T-cell (primary cell): ENCODE data around the gene EPRS1. TPM values are rescaled to one million over a fixed set of nuclear protein-coding genes. Genes with fewer than 3 reads are reported as not detected.
A peak's percentile ranks its signal among the peaks of the same experiment; 100 is the strongest.
"Not testable (repeated sequence)": the region's sequence is repeated elsewhere in the genome, so short reads cannot be mapped to it uniquely, and the experiment has no call there.

Experiments
- ATAC-seq, 4 experiments: fragments of 200-7000 bp in 3 of 4; fragments of 150-1000 bp in 1 of 4; cut with Tn5 transposase; replicated peaks in 1 of 4; 1 replicate in 3 of 4; 2 replicates in 1 of 4; pipeline ENCODE4 v1.10.0; 2021; ENCODE audit warnings: moderate library complexity in 3 of 4, mild to moderate bottlenecking in 2 of 4, moderate number of reproducible peaks in 1 of 4
- CTCF ChIA-PET, 2 donors: fragments of 300-600 bp; sonication (Branson Sonifier 250); formaldehyde crosslinking; loops; one replicate each; lab custom pipeline; 2022; ENCODE audit warnings: antibody characterized with exemption in 2 of 2; lab: Charles Lee
- POLR2A ChIA-PET, 2 donors: fragments of 300-600 bp; sonication (Branson Sonifier 250); formaldehyde crosslinking; loops; one replicate each; lab custom pipeline; 2022; ENCODE audit warnings: antibody characterized with exemption in 2 of 2; lab: Charles Lee
- DNase-seq, 35 experiments: peaks; one replicate each; pipeline versions ENCODE4 v3.0.0 to v3.0.0-alpha.2; 2013 to 2023
- H3K27ac ChIP-seq: one replicate; pipeline ENCODE4 v1.5.1; 2013; ENCODE audit warnings: low read length
- H3K27me3 ChIP-seq, 2 experiments: replicated peaks in 1 of 2; 1 replicate in 1 of 2; 2 replicates in 1 of 2; pipeline versions ENCODE4 v1.6.1 to v1.7.0; 2013; ENCODE audit warnings: low read length in 1 of 2, mixed read lengths in 1 of 2; ENCODE audit not compliant: control insufficient read depth in 2 of 2, insufficient read depth in 2 of 2; ENCODE audit errors: extremely low read depth in 1 of 2
- H3K36me3 ChIP-seq, 2 donors: 1 replicate in 1 of 2; 2 replicates in 1 of 2; pipeline versions ENCODE4 v1.6.1 to v1.7.0; 2013; ENCODE audit warnings: low read length in 1 of 2; ENCODE audit not compliant: control insufficient read depth in 2 of 2, insufficient read depth in 1 of 2; ENCODE audit errors: extremely low read depth in 1 of 2
- H3K4me1 ChIP-seq, 2 experiments: 1 replicate in 1 of 2; 2 replicates in 1 of 2; pipeline versions ENCODE4 v1.6.1 to v1.7.0; 2013; ENCODE audit warnings: low read length in 2 of 2, mixed read lengths in 1 of 2; ENCODE audit not compliant: insufficient read depth in 2 of 2, control insufficient read depth in 1 of 2; ENCODE audit errors: extremely low read depth in 1 of 2
- H3K4me3 ChIP-seq, 2 donors: 1 replicate in 1 of 2; 2 replicates in 1 of 2; pipeline versions ENCODE4 v1.5.1 to v1.7.0; 2013; ENCODE audit warnings: mild to moderate bottlenecking in 2 of 2, low read length in 1 of 2, moderate library complexity in 1 of 2; ENCODE audit not compliant: control insufficient read depth in 1 of 2; ENCODE audit errors: extremely low read depth in 1 of 2
- H3K9me3 ChIP-seq: 2 replicates; pipeline ENCODE4 v1.7.0; 2013
- H3K27ac Mint-ChIP-seq, 2 donors: one replicate each; pipeline ENCODE4 v1.8.0; 2020 to 2021; ENCODE audit warnings: mild to moderate bottlenecking in 2 of 2, mixed read lengths in 2 of 2
- H3K27me3 Mint-ChIP-seq, 2 donors: one replicate each; pipeline ENCODE4 v1.8.0; 2021 to 2022; ENCODE audit warnings: mixed read lengths in 2 of 2
- H3K36me3 Mint-ChIP-seq: one replicate; pipeline ENCODE4 v1.8.0; 2021; ENCODE audit warnings: mixed read lengths
- H3K4me1 Mint-ChIP-seq, 3 donors: one replicate each; pipeline ENCODE4 v1.8.0; 2020 to 2022; ENCODE audit warnings: mixed read lengths in 3 of 3, mild to moderate bottlenecking in 1 of 3
- H3K4me3 Mint-ChIP-seq, 3 donors: one replicate each; pipeline ENCODE4 v1.8.0; 2020 to 2022; ENCODE audit warnings: mild to moderate bottlenecking in 3 of 3, mixed read lengths in 3 of 3, moderate library complexity in 3 of 3
- H3K9me3 Mint-ChIP-seq, 3 donors: one replicate each; pipeline ENCODE4 v1.8.0; 2020 to 2022; ENCODE audit warnings: mixed read lengths in 3 of 3
- WGBS: methylation state at CpG from one replicate; pipeline ENCODE4 v1.1.5; 2013; ENCODE audit warnings: missing lambda C conversion rate; ENCODE audit not compliant: insufficient coverage; 5-methylcytosine and 5-hydroxymethylcytosine counted together
- total RNA-seq, 35 experiments: library from RNA in 6 of 35; stranded (reverse) in 6 of 35; fragments of 120-200 nt in 1 of 35; gene quantifications; one replicate each; pipeline versions ENCODE4 v1.2.1 to v1.2.4 and lab custom pipeline; 2013 to 2026

EPRS1 gene
- total RNA-seq, 5 donors from 2014 or later (not counting 1 experiment from before 2014, with no cell fraction given): 48.3 to 91.9 (median 86.9) TPM

DNA sequence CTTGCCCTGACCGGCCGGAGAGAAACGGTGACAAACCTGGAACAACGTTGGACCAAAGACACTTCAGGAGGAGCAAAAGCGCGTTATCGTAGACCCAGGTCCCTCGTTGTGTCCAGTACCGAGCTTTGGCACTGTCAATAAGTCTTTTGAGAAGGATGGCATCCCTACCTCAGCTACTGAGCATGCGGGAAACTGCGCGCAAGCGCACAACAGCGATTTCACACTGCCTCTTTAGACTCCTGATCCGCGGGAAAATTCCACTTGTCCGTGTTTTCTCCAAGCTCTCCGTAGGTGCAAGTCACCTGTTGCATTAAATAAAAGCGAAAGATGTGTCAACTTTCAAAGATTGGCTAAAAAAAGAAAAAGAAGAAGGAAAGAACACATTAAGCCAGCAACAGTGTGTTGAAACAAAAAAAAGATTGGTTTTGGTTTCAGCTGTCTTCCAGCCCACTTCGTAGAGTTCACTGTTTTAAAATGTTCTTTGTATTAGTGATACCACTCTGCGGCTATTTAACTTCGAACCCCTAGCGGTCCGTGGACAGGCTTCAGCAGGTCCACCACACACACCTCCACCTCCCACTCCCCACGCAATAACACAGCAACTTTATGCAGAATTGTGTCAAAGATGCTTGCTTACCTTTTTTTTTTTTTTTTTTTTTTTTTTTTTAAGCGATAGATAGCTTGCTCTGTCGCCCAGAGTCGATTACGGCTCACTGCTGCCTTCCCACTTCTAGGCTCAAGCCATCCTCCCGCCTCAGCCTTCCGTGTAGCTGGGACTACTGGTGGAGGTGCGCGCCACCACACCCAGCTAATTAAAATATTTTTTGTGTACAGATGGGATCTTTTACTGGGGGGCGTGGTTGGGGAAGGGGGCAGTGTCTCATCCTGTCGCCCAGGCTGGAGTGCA, 43.6 kb upstream of the EPRS1 start, which contains the start of gene BPNT1:
TSS of gene BPNT1 (minus strand) at position 139 of the 907 bp plus-strand sequence. CDS start 9,942 bp downstream, outside the sequence.
- Mint-ChIP-seq H3K27ac (peak within 1 kb of the TSS; percentile 89 to 90), H3K4me3 (peak within 1 kb of the TSS; percentile 88 to 97 (median 90)), H3K36me3 (no peaks in the 10 kb centered on the region), H3K9me3 (no peaks in the 10 kb centered on the region), H3K4me1 (peaks cover 13 to 34% (median 31%) of the 10 kb centered on the region in 3 donors), H3K27me3 (no peaks in the 10 kb centered on the region)
- ATAC-seq: peak; percentile 65 to 80 (median 68)
- Histone ChIP-seq H3K4me1 (peaks cover 18 to 26% of the 10 kb centered on the region in 2 experiments), H3K9me3 (no peaks in the 10 kb centered on the region), H3K4me3 (peak within 1 kb of the TSS; percentile 80 to 95), H3K36me3 (no peaks in the 10 kb centered on the region), H3K27ac (peak within 1 kb of the TSS; percentile 80), H3K27me3 (no peaks in the 10 kb centered on the region)
- ChIA-PET POLR2A (interaction anchor here (0.6 to 1.1 kb wide), 11 partner anchors 9 to 182 kb away, joined by 3 to 9 read pairs (median 5); partner anchors contain the start of genes EPRS1 (in 1 of the 2) and RAB3GAP2 (in 1 of the 2)), CTCF (interaction anchor here (0.6 to 1.9 kb wide), 6 partner anchors 10 to 1652 kb away, joined by 3 to 10 read pairs (median 8); partner anchors contain the start of gene EPRS1 (in 1 of the 2))
- DNase-seq: peak; percentile 91 to 99 (median 97)
- WGBS: 0% methylated on average over 19 of the region's 35 CpGs

DNA sequence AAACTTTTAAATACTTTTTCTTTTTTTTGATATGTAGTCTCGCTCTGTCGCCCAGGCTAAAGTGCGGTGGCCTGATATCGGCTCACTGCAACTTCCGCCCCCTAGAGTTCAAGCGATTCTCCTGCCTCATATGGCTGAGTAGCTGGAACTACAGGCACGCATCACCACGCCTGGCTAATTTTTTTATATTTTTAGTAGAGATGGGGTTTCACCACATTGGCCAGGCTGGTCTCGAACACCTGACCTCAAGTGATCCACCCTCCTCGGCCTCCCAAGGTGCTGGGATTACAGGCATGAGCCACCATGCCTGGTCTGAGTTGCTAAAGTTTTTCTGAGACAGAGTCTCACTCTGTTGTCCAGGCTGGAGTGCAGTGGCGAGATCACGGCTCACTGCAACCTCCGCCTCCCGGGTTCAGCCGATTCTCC, 40.0 kb upstream of the EPRS1 start:
- H3K4me3 Mint-ChIP-seq, H3K4me3 ChIP-seq, H3K36me3 ChIP-seq, H3K27me3 ChIP-seq, H3K27me3 Mint-ChIP-seq, H3K27ac Mint-ChIP-seq, H3K36me3 Mint-ChIP-seq, H3K27ac ChIP-seq, CTCF ChIA-PET, H3K9me3 Mint-ChIP-seq, POLR2A ChIA-PET, H3K9me3 ChIP-seq, ATAC-seq, DNase-seq: not testable (repeated sequence)
- WGBS: 98% methylated on average over 6 of the region's 15 CpGs
- peaks cover 9 to 16% of the 10 kb centered on the region in 2 experiments for H3K4me1 ChIP-seq
- peaks cover 16 to 19% (median 18%) of the 10 kb centered on the region in 3 donors for H3K4me1 Mint-ChIP-seq

GRCh38 chr1:220084460-220084859, 38.2 kb upstream of the EPRS1 start:
- no peak overlapping the region for H3K4me3 Mint-ChIP-seq
- CTCF ChIA-PET: interaction anchor here in 1 of 2 donors (0.8 kb wide), 1 partner anchor 35 kb away, joined by 3 read pairs; no protein-coding TSS in a partner anchor

GRCh38 chr1:220077887-220078286, 31.6 kb upstream of the EPRS1 start:
- H3K27me3 ChIP-seq: no peaks in the 10 kb centered on the region
- DNase-seq (no peak), ATAC-seq (no peak)
- ChIA-PET CTCF (no interaction called here), POLR2A (interaction anchor here in 1 of 2 donors (0.6 kb wide), 1 partner anchor 38 kb away, joined by 7 read pairs; no protein-coding TSS in a partner anchor)
- Mint-ChIP-seq H3K4me3 (no peak overlapping the region), H3K4me1 (peaks cover 0 to 2% (median 0%) of the 10 kb centered on the region in 3 donors), H3K36me3 (peaks cover 36% of the 10 kb centered on the region), H3K27me3 (no peaks in the 10 kb centered on the region), H3K9me3 (no peaks in the 10 kb centered on the region), H3K27ac (no peak overlapping the region)
- no peak overlapping the region for H3K27ac ChIP-seq
- H3K4me1 ChIP-seq: no peaks in the 10 kb centered on the region
- no peak overlapping the region for H3K4me3 ChIP-seq
- peaks cover 3 to 9% of the 10 kb centered on the region in 2 donors for H3K36me3 ChIP-seq
- no CpG with 5 or more reads among the region's 3 CpGs for WGBS
- H3K9me3 ChIP-seq: no peaks in the 10 kb centered on the region

More at GRCh38 chr1:220084460-220084859, 38.2 kb upstream of the EPRS1 start:
- Histone ChIP-seq H3K4me1 (peaks cover 6 to 8% of the 10 kb centered on the region in 2 experiments), H3K9me3 (no peaks in the 10 kb centered on the region), H3K27ac (no peak overlapping the region), H3K36me3 (no peaks in the 10 kb centered on the region), H3K27me3 (no peaks in the 10 kb centered on the region), H3K4me3 (no peak overlapping the region)
- Mint-ChIP-seq H3K4me1 (peaks cover 11 to 12% (median 11%) of the 10 kb centered on the region in 3 donors), H3K36me3 (peaks cover 17% of the 10 kb centered on the region), H3K27ac (no peak overlapping the region), H3K9me3 (no peaks in the 10 kb centered on the region), H3K27me3 (no peaks in the 10 kb centered on the region)
- ATAC-seq (no peak), DNase-seq (no peak)
- POLR2A ChIA-PET: no interaction called here
- WGBS: no CpG with 5 or more reads among the region's 1 CpG

GRCh38 chr1:220076861-220077762, 30.8 kb upstream of the EPRS1 start:
- Histone ChIP-seq H3K4me3 (no peak overlapping the region), H3K36me3 (peaks cover 3 to 15% of the 10 kb centered on the region in 2 donors), H3K27me3 (no peaks in the 10 kb centered on the region), H3K27ac (no peak overlapping the region), H3K4me1 (no peaks in the 10 kb centered on the region), H3K9me3 (no peaks in the 10 kb centered on the region)
- H3K9me3 Mint-ChIP-seq: no peaks in the 10 kb centered on the region
- H3K4me1 Mint-ChIP-seq: peaks cover 0 to 2% (median 0%) of the 10 kb centered on the region in 3 donors
- POLR2A ChIA-PET: interaction anchor here in 1 of 2 donors (0.6 kb wide), 1 partner anchor 37 kb away, joined by 7 read pairs; no protein-coding TSS in a partner anchor
- H3K4me3 Mint-ChIP-seq: no peak overlapping the region
- peaks cover 39% of the 10 kb centered on the region for H3K36me3 Mint-ChIP-seq
- ATAC-seq (no peak), DNase-seq (no peak)
- no CpG with 5 or more reads among the region's 4 CpGs for WGBS
- H3K27me3 Mint-ChIP-seq: no peaks in the 10 kb centered on the region
- H3K27ac Mint-ChIP-seq: no peak overlapping the region
- CTCF ChIA-PET: interaction anchor here in 1 of 2 donors (0.6 kb wide), 1 partner anchor 136 kb away, joined by 3 read pairs; no protein-coding TSS in a partner anchor
